Subcutaneous adipose tissue (tissue), 4 donors: Measurements from ENCODE around the gene IRF2BPL. TPM values are rescaled to one million over a fixed set of nuclear protein-coding genes. Genes with fewer than 3 reads are reported as not detected.

ENCODE experiments used
- total RNA-seq, 4 donors: library from RNA; depleted of rRNA; stranded (reverse); fragments of >200 nt; gene quantifications; one replicate each; pipeline ENCODE4 v1.1.0, GENCODE V29; 2016
- TF ChIP-seq, protein P1 (sequence below): fragments of 450-650 bp; IDR thresholded peaks from one replicate; pipeline ENCODE4 v1.5.1; 2016; ENCODE audit warnings: low read depth, mild to moderate bottlenecking, control low read depth, antibody characterized with exemption, moderate library complexity

IRF2BPL gene
- total RNA-seq, 4 donors from 2014 or later = 14.0 to 76.7 (median 26.1) TPM

DNA sequence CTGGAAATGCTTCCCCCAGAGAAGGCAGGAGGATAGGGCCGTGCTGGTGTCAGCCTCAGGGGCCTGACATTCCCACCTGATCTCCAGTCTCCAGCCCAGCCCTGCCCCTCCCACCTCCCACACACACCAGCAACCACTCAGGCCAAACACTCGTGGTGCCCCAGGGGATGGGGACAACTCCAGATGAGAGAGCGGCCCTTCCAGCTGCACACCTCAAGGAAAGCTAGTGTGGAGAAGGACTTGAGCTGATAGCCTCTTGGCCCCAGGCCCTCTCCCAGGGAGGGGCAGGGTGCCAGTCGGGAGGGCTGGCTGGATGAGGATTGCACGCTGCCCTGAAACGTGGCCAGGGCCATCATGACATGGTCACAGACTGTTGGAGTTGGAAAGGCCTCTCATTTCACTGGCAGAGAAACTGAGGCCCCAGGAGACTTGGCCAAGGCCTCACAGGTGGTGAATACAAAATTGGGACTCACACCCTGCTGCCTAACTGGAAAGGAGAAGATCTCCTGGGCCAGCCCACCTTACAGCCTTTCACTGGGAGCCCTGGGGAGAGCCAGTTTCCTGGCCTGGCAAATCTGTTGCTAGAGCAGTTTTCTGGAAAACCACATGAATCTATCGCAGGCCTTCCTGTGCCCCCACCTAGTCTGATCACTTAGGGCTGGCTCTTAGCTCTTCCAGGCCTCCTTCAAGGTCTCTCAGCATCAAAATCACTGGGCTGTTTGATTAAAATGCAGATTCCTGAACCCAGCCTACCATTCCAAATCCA is 52.1 kb downstream of the IRF2BPL start:
- TF ChIP-seq, protein P1, sequence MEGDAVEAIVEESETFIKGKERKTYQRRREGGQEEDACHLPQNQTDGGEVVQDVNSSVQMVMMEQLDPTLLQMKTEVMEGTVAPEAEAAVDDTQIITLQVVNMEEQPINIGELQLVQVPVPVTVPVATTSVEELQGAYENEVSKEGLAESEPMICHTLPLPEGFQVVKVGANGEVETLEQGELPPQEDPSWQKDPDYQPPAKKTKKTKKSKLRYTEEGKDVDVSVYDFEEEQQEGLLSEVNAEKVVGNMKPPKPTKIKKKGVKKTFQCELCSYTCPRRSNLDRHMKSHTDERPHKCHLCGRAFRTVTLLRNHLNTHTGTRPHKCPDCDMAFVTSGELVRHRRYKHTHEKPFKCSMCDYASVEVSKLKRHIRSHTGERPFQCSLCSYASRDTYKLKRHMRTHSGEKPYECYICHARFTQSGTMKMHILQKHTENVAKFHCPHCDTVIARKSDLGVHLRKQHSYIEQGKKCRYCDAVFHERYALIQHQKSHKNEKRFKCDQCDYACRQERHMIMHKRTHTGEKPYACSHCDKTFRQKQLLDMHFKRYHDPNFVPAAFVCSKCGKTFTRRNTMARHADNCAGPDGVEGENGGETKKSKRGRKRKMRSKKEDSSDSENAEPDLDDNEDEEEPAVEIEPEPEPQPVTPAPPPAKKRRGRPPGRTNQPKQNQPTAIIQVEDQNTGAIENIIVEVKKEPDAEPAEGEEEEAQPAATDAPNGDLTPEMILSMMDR = no peak

DNA sequence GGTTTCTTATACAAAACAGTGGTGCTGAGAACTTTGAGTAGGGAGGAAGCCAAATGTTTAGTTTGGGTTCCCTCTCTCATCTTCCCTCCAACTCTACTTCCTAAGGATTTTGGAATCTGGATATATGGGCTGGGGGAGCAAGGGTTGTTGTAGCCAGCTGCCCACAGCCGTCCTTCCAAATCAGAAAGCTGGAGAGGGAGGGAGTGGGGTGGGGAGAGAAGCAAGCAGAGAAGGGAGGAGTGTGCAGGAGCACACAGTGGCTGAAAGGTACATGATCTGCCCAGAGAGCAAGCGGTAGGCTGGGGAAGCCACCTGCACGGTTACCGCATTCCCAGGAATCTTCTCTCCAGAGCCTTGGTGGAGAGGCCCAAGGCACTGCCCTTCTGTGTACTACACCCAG is 52.7 kb downstream of the IRF2BPL start:
- TF ChIP-seq, protein P1 = no peak

DNA sequence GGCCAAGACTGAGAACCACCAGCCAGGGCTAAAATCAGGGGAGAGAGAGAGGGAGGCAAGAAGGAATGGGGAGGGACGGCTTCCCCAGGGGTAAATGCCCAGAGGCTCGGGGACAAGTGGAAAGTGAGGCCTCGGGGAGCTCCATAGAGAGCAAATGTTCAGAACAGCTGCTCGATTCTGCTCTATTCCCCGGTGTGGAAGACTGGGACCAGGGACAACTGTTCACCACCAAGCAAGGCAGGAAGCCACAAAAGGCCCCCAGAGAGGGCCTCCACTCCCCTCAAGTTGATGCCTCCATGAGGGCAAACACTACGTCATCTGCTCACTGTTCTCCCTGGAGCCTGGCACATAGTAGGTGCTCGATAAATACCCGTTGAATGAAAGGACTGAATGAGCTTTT is 53.5 kb downstream of the IRF2BPL start:
- TF ChIP-seq, protein P1 = no peak

Other genes with a start within 250 kb of the IRF2BPL start
- 10 to 100 TPM; 10.9 to 23.8 (median 17.4) TPM for gene ANGEL1, start 215.8 kb downstream of the IRF2BPL start, total RNA-seq
- gene LRRC74A, start 202.3 kb downstream of the IRF2BPL start, total RNA-seq = not detected
- gene CIPC, start 69.5 kb upstream of the IRF2BPL start, total RNA-seq = 10 to 100 TPM; 48.6 to 63.3 (median 54.6) TPM
- gene ZDHHC22, start 113.1 kb upstream of the IRF2BPL start, total RNA-seq = not detected
- under 1 TPM in 1 of 4 donors, not detected in 3; 0.17 TPM for gene TMEM63C, start 153.1 kb upstream of the IRF2BPL start, total RNA-seq
- not detected for gene NGB, start 242.5 kb upstream of the IRF2BPL start, total RNA-seq